NCI-H187 treated with DMSO at 0.1 percent for 48 hours (cell line): Measurements from ENCODE around the gene GPR132.

ENCODE experiments used
- DNase-seq: peaks from one replicate; lab custom pipeline; 2025; lab: John Stamatoyannopoulos, UW

GPR132 gene

DNA sequence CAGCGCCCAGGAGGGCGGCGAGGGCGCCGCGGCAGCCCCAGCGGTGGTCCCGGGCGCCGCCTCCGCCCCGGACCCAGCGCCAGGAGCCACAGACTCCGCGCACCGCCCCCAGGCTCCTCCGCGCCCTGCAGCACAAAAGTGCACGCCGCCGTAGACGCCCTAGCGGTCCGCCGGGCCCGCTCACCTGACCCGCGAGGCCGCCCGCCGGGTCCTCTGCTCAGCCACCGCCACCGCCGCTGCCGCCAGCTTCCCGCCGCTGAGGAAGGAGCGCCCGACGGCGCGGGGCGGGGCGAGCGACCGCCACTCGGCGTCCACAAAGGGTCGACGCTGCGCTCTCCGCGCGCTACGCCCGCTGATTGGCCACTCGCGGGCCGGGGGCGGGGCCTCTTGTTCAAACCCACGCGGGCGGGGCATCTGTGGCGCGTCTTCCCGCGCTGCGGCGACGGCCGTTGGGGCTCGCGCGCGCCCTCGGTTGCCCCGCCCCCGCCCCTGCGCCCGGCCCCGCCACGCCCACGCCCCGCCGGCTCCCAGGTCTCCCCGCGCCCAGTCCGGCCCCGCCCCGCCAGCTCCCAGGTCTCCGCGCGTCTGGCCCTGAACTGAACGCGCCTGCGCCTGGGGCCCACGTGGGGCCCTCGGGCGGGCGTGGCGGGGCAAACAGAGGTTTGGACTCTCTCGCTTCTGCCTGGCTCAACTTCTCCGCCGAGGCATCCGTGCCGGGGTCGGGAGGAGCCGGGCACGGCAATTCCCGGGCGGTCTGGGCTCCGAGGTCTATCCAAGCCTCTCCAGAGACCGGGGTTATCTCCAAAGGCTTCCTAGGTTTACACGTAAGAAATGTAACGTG is 44.2 kb downstream of the GPR132 start, which contains the start of gene CDCA4:
TSS of gene CDCA4 (minus strand) at position 269 of the 841 bp plus-strand sequence. CDS start 9,154 bp downstream, outside the sequence.
- DNase-seq, result peak; percentile 84

DNA sequence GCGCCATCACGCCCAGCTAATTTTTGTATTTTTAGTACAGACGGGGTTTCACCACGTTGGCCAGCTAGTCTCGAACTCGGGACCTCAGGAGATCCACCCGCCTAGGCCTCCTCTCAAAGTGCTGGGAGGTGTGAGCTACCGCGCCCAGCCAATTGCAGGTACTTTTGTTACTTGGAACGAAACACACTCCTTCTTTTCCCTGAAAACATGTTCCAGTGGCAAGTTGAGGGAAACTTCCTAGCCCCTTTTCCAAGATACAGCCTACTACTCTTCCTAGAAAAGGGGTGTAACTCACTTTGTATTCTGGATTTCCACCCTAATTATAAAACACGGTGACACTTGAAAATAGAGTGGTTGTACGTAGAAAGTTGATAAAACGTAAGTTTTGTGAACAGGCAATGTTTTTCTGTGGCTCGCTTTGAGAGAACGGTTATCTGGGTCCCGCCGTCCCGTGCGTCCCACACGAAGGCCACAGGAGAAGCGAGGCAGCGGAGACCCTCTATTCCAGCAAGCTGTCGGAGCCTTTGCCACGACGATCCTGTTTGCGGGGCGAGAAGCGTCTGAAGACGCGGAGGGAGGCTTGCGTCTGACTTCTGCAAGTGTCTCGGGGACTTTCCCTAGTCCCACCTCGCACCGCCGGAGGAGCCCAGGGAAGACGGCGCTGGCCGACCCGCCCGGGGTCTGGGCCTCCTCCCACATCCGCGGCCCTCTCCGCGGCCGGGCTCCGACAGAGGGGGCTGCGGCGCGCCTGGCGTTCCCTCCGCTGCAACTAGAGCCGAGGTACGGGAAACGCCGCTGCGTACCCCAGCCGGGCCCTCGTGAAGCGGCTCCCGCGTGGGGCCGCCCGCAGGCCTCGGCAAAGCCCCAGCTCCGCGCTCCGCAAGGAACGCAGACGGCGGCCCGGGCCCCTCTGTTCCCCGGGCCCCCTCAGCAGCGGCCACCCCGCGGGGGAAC is 45.1 kb downstream of the GPR132 start:
- no peak for DNase-seq

DNA sequence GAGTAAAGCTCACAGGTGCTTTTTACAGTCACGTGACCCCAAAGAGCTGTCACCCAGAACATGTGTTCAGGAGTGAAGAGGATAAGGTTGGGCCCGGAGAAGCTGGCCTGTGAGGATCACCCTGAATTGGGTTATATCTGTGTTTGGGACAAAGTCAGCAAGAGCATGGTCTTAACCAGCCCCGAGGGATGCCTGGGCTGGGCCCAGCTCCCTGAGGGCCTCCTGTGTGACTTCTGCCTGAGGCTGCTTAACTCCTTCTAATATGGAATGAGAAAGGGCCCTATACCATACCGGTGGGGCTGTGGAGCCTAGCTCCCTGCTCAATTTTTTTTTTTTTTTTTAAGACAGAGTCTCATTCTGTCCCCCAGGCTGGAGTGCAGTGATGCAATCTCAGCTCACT is 46.8 kb downstream of the GPR132 start:
- DNase-seq, result no peak

DNA sequence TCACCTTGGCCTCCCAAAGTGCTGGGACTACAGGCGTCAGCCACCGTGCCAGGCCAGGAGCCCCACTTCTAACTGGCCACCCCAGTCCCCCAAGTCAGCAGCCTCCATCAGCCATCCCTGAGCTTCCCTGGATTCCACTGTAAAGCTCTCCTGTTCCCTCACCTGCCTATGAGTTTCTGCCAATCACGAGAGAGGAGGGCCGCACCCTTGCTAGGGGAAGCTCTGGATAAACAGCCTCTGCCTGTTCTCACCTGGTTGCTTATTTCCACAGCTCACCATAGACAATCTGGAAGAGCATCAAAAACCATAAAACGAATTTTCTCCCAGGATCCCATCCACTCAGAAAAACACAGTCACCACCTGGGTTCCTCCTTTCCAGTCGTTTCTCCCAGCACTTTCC is 49.3 kb downstream of the GPR132 start:
- no peak for DNase-seq

DNA sequence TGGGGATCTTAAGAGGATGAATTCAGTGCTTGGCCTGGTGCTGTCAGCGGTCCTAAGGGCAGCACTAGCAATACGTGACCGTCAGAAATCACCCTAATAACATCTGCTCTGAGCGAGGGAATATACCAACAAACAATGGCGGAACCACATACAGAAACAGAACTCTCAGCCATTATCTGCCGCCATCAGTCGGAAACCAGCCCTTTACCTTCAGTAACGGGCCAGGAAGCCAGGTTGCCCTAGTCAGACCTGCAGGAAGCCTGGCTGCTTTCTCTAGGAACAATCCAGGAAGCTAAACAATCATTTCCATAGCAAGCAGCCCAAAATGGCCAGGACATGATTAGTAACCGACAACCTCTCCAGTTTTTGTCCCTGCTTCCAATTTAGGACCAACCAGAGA is 50.0 kb downstream of the GPR132 start:
- DNase-seq, result no peak

DNA sequence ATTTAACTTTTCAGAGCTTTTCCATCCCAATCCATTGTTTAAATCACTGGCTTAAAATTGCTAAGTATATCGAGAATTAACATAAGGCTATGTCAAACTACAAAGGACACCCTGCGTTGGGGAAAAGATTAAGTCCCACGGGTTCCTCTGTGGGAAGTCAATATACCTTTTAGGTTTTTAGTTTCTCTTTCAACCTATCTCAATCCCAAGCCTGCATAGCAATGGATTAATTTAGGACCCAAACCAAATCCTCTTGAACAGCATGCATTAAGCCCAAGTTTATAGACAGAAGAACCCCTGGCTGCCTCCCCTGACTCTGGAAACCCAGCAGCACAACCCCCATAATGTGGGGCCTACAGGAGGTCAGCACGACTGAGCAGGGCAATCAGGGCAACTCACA is 50.6 kb downstream of the GPR132 start:
- no peak for DNase-seq

DNA sequence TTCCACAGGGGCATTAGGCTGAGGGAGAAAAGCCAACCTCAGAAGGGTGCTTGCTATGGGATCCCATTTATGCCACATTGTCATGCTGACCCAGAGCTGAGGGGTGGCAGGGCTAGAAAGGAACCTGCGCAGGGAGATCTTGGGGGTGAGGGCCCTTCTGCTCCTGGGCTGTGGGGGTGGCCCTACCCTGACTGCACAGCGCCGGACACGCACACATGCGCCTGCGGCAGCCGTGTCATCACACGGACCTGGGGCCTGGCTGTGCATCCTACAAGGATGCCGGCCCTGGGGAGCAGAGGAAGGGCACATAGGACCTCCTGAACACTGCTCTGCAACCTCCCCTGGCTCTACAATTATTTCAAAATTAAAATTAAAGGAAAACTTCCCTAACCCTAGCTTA is 51.2 kb downstream of the GPR132 start:
- DNase-seq, result no peak

DNA sequence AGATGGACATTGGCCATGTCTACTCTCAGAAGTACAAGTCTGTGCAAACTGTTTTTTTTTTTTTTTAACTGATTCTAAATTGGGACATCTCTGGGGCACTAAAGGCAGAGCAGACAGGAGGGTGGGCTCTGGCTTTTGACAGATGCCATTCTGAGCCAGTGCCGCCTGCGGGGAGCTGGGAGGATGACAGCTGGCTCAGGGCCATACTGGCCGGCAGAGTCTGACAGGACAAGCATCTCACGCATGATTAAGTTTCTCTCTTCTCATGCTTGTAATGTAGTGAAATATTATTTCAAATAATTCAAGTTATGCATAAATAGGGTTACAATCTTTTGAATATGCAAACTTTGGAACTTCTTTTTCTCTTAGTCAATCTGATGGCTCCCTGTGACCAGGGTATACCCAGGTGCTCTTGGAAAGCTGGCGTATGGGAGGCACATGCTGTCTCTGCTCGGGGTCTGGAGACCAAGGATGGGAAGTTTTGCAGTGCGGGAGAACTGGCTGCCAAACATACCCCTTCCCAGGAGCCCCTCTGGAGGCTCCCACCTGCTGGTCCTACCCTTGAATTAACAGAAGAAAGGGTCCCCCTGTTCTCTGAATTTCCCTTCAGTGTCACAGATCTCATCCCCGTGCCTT is 52.0 kb downstream of the GPR132 start:
- DNase-seq, result no peak

DNA sequence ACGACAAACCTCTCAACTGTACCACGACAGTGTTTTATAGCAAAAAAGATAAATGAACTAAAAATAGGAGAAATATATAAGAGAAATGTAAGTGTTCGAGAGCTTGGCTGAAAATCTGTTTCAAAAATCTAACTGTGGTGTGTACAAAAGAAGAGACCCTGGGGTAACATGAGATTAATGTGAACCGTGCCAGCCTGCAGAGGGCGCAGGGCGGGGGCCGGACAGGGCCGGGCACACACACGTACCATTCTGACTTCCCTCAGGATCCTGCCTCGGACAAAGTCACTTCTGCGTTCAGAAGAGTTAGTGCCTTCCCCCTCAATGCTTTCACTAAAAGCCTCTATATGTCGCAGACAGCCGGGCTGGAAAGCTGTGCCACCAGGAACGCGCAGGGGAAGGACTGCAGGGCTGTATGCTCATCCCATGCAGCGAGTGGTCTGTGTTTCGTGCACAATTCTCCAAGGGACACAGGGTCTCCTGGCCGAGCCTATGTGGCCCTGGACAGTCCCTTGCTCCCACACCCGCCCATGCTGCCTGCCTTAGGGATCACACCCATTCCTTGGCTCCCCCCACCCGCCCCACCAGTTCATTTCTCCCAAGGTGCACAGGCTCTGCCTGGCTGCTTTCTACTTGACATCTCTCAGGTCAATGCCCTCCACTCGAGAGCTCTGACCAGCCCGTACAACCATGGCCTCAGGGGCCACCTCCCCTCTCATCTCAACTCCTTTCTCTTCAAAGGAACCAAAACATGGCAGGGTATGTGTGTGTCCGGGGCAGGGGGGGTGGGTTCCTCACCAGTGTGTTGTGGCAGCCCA is 52.9 kb downstream of the GPR132 start:
- no peak for DNase-seq

DNA sequence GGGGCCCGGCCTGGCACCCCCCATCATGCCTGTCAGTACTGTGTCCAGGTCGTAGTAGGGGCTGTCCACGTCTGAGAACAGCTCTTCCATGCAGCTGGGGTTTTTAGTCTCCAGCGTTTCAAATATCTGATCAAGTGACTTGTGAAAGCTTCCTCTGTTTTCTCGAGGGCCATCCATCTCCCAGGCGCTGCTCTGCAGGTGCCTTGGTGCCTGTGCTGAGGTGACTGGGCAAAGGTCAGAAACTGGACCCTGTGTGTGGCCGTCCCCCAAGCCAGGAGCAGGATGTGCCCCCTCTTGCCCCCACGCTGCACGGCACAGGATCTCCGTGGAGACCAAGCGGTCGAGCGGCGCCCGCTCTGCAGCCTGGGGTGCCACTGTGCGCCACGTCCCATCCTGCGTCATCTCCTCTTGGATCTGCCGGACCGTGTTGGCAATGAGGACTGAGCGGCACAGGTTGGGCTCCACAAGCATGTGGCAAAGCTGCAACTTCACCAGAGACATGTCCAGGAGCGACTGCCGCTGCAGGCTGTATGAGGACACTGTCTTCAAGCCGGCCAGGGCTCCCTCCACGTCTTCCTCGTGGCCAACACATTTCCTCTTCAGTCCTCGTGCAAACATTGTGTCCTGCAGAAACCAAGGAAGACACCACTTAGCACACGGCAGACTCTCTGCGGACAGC is 53.8 kb downstream of the GPR132 start:
- DNase-seq, result no peak

DNA sequence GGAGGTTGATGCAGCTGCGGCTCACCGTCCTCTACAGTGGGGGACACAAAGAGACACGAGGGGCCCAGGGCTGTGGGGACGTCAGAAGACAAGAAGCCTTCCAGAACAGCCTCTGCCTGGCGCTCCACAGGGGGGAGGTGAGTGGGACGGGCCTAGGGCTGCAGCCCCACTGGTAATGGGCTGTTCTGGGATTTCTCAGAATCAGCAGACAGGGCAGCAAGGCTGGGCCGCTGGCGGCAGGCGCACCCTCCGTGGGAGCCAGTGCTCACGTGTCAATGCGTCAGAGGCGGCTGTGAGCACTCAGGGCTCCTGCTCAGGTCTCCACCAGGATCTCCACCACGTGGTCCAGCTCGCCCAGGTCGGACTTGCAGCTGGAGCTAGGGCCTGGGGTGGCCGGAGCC is 54.3 kb downstream of the GPR132 start:
- DNase-seq, result no peak

DNA sequence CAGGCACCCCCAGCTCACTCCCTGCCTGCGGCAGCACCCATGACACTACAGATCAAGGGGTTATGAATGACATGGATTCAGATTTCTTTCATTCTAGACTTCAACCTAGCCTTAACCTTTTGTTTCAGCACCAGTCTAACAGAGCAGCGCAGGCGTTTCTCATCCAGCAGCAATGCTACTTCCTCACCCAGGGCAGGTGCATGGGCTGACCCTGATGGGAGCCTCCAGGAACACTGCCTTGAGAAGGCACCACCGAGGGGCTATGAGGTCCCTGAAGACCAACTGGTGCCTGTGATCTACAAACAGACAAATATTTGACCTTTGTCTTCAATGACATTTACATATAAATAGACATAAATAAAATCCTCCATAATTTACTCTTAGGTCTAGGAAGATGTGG is 55.1 kb downstream of the GPR132 start:
- no peak for DNase-seq

DNA sequence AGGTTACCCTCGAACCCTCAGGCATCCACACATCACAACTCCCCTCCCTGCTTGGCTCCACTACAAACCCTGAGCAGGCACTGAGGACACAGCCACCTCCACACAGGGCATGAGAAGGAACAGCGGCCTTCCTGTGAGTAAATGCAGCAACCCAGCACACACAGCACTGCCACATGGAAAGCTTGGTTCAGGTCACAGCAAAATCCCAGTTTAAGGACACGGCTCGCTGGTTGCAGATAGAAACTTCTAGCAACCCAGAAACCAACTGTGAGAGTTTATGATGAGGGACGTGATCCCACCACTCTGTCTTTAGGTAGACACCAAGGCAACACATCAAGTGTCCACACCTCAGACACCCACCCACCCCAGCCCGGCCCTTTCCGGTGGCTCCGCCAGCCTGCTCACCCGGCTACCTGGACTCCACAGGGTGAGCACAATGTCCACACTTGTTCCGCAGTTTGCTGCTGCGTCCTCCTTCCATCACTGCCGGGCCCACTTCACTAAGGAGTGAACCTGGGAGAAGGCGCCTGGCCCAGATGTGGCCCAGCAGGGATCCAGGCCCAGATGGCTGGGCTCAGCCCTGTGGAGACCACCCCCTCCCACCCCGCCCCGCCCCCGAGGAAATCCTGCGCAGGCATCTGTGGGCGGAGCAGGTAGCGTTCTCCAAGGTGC is 57.5 kb downstream of the GPR132 start:
- DNase-seq, result no peak

DNA sequence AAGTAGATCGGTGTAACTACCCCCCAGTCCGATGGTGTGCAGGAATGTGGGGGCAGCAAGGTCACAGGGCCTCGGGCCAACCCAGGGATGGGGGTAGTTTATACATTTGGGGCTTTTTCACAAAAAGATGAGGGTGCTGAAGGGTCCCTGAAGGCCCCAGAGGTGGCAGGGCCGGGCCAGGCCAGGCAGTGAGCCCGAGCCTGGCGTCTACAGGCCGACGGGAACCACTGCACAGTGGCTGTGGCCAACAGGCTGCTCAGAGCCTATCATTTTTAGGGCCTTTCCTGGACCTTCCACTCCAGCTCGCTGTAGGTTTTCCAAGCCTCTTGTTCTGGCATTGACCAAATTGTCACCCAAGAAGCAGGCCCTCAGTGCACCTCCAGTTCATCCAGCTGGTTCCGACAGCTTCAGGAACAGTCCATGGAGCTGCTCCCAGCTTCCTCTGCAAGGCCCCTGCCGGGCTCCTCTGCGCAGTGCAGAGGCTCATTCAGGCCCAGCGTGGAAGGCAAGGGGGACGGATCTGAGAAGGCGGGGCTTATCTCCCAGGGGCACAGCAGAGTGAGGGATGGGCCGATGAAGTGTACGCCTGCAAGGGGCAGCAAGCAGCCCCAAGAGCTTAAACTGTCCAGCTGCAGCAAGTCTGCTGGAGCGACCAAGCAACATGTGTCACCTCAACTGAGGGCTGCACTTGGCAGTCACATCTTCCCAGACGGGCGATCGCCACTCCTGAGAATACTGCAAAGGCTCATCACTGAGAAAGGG is 58.2 kb downstream of the GPR132 start:
- no peak for DNase-seq

DNA sequence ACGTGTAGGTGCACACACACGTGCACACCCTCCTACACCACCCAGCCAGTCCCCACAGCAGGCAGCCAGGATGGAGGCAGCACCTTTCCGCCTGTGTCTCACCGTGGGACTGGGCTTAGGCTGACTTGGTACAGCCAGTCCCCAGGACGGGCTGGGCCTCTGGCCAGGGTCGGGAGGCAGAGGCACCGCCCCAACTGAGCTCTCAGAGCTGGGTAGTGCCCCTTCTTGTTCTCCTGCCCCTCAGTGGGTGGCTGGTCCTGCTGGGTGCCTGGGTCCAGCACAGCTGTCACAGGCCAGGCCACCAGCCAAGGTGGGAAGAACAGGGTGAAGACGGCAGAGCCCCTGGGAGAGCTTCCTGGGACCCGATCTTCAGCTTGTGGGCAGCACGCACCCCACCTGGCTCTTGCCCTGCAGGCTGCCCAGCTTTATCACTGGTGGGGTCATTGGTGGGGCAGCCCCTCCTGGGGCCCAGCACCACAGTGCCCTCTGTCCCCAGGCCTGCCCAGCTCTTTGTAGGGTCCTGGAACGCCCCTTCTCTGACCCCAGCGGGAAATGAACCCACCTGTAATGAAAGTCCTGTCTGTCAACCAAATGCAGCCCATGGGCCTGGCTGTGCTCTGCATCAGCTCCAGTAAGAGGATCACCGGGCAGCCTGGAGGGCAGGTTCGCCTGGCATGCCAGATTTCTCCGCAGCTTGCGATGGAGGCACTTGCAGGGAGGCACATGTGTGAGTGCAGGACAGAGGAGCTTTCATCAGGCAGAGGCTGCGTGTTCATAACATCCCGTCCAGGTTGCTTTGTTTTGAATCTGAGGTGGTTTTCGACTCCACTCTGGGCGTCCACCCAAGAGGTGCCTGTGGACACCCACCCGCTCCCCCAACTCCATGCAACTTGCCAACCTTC is 59.0 kb downstream of the GPR132 start:
- DNase-seq, result no peak

DNA sequence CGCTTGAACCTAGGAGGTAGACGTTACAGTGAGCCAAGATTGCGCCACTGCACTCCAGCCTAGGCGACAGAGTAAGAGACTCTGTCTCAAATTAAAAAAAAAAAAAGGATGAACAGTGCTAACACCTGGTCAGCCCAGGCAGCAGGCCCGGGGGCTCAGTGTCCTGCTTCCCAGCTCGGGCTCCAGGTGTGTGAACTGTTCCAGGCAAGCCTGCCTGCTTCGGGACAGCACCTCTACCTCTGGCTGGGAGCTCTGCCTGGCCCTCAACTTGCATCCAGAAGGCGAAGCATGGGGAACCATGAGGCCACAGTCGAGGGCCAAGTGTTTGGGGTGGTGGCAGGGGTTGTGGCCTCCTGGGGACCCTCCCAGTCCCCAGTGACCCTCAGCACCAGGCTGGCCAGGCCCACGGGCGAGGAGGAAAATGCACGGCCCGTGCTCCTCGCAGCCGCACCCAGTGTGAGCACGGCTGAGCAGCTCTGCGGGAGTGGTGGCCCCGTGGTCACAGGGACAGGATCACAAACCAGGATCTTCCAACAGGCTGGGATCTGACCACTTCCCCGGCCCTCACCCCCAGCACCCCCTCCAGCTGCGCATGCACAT is 59.8 kb downstream of the GPR132 start:
- no peak for DNase-seq
